OCI-LY7 (cell line): Measurements from ENCODE around the gene KIF6.

Experiments
- EZH2phosphoT487 ChIP-seq: fragments of 200-600 bp; sonication (generic); IDR thresholded peaks from 2 replicates; pipeline ENCODE4 v1.6.1; 2018; ENCODE audit warnings: low read depth, borderline replicate concordance, mild to moderate bottlenecking, mixed run types, antibody characterized with exemption, low read length, moderate library complexity, mixed read lengths
- TF ChIP-seq, protein P1 (sequence below): fragments of 200-600 bp; sonication (generic); conservative IDR thresholded peaks from 2 replicates; pipeline ENCODE4 v1.5.1; 2014; ENCODE audit warnings: mild to moderate bottlenecking, antibody characterized with exemption, low read length, moderate library complexity, mixed read lengths

DNA sequence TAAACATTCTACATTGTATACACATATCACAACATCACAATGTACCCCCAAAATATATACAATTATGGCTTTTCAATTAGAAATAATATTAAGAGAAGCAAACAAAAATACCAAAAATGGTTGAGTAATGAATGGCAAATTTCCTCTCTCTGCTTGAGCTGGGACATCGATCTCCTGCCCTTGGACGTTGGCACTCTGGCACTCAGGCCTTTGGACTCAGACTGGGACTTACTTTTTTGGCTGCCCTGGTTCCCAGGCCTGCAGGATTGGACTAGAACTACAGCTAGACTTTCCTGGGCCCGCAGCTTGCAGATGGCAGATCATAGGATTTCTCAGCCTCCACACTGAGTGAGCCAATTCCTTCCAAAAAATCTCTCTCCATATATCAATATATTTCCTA, 349.8 kb downstream of the KIF6 start:
- TF ChIP-seq, protein P1, sequence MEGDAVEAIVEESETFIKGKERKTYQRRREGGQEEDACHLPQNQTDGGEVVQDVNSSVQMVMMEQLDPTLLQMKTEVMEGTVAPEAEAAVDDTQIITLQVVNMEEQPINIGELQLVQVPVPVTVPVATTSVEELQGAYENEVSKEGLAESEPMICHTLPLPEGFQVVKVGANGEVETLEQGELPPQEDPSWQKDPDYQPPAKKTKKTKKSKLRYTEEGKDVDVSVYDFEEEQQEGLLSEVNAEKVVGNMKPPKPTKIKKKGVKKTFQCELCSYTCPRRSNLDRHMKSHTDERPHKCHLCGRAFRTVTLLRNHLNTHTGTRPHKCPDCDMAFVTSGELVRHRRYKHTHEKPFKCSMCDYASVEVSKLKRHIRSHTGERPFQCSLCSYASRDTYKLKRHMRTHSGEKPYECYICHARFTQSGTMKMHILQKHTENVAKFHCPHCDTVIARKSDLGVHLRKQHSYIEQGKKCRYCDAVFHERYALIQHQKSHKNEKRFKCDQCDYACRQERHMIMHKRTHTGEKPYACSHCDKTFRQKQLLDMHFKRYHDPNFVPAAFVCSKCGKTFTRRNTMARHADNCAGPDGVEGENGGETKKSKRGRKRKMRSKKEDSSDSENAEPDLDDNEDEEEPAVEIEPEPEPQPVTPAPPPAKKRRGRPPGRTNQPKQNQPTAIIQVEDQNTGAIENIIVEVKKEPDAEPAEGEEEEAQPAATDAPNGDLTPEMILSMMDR: no peak
- TF ChIP-seq EZH2phosphoT487: no peak
